ENCODE results near the gene HMOX1.
A peak's percentile ranks its signal among the peaks of the same experiment; 100 is the strongest.

The HMOX1 gene

GRCh38 chr22:35380537-35381423, at the start of gene HMOX1:
Gene HMOX1, plus strand, starts transcription at chr22:35381096. Its CDS starts 78 bp downstream, at chr22:35381174.
- DNase-seq (ENCODE audit: low read depth): peak; percentile 29

- no peak for DNase-seq (ENCODE audit: low read depth)
These were observed 48.6 kb upstream of the HMOX1 start for GRCh38 chr22:35332278-35332677.

DNA sequence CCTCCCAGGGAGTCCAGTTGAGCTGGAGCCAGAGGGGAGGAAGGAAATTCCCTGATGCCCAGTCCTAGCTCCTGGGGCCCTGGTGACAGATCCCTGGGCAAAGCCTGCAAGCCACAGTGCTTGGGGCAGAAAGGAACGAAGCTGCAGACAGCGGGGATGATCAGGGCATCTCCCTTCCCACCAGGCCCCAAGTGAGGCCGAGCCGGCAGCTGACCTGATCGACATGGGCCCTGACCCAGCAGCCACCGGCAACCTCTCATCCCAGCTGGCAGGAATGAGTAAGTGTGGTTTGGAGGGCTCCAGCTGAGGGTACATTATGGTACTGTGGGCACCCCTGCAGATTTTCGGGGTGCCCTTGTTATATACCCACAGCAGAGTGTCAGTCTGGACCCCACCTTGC, 47.7 kb upstream of the HMOX1 start:
- DNase-seq (ENCODE audit: low read depth): no peak

DNA sequence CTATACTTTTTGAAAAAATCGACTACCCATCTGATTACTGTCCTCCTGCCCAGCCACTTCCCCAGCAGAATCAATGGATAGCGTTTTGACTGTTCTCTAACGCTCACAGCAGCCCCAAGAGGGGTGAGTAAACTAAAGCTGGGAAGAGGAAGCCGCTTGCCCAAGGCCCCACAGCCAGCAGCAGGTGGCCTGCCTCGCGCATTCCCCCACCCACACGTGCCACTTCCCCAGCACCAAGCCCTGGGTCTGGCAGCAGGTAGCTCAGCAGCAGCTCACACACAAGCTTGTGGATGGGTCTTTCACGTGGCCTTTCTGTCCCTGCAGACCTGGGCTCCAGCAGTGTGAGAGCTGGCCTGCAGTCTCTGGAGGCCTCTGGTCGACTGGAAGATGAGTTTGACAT, 46.9 kb upstream of the HMOX1 start:
- no peak for DNase-seq (ENCODE audit: low read depth)

GRCh38 chr22:35335468-35335867, 45.4 kb upstream of the HMOX1 start:
- DNase-seq (ENCODE audit: low read depth): no peak

GRCh38 chr22:35335936-35336781, 44.7 kb upstream of the HMOX1 start:
- no peak for DNase-seq (ENCODE audit: low read depth)

- DNase-seq (ENCODE audit: low read depth): no peak
These were observed 43.0 kb upstream of the HMOX1 start for GRCh38 chr22:35337932-35338331.

DNA sequence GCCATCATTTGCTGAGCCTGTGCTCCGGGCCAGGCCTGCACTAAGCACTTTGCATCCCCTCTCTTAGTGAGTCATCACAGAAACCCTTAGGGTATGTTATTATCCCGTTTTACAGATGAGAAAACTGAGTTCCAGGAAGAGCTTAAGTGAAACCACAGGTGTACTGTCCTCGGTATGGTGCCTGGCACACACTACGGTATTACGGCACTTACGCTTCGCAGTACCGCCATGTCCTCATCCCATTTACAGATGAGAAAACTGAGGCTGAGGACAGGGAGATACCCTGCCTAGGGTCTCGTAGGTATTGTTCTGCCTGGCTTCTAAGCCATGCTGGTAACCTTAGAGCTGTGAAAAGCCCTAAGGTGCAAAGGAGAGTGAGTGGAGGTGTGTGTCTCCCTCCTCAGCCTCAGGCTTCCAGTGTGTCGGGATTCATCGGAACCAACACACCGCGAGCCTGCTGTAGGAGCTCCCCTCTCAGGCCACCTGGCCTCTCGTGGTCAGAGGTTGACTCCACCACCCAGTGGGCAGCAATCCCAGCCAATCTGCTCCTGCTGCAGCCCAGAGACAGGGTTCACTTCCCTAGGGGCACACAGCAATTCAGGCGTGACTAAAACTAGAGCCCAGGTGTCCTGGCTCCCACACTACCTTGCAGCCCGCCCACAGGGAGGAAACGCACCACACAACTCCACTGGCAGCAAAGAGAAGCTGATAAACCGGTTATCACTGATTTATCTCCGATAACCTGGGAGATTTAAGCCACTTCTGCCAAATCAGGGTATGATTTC, 39.6 kb upstream of the HMOX1 start:
- no peak for DNase-seq (ENCODE audit: low read depth)

GRCh38 chr22:35342390-35342789, 38.5 kb upstream of the HMOX1 start:
- DNase-seq (ENCODE audit: low read depth): no peak

DNA sequence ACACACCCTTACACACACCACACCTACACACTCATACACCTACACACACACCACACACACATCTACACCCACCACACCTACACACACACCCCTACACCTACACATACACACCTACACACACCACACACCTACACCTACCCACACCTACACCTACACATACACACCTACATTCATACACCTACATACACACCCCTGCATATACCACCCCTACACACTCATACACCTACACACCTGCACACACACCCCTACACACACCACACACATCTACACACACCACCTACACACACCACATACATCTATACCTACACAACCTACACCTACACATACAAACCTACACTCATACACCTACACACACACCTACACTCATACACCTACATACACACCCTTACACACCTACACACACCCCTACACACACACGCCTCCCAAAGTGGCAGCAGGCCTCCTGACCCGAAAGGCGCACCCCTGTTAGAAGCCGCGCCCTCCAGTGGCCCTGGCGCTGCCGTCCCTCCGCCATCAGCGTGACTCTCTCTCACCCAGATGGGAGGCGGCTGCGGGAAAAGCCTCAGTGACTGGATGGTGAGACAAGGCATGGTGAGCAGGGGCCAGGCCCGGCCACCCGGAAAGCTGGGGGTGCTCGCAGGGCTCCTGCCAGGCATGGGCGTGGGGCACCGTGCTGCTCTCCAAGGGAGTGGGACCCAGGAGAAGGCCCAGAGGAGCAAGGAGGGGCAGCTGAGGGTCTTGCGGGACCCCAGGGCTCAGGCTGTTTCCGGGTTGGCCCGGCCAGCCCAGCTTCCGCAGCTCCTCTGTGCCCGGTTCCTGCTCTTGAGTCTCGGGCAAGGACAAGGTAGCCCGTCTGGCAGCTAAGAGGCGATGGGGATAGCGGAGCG, 37.0 kb upstream of the HMOX1 start:
- no peak for DNase-seq (ENCODE audit: low read depth)

GRCh38 chr22:35344956-35345690, 35.8 kb upstream of the HMOX1 start:
- no peak for DNase-seq (ENCODE audit: low read depth)

GRCh38 chr22:35345808-35346505, 34.9 kb upstream of the HMOX1 start:
- no peak for DNase-seq (ENCODE audit: low read depth)

DNA sequence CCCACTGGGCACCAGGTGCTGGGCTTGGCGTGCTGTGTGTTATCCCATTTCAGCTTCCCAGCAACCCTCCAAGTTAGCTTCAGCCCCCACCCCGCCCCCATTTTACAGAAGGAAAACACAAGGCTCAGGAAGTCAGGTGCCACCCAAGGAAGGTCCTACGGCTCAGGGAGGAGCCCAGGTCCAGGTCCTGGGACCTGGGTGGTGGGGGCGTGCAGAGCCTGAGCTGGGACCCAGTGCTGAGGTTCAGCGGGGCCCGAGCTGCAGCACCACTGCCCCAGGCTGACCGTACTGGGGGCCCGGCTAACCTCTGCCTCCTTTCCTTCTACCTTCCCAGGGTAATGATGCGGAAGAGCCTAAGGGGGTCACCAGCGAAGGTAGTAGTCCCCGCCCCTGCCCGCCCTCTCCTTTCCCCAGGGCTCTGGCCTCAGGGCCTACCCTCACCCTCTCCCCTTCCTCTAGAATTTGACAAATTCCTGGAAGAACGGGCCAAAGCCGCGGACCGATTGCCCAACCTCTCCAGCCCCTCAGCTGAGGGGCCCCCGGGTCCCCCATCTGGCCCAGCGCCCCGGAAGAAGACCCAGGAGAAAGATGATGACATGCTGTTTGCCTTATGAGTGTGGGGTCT, 34.2 kb upstream of the HMOX1 start:
- DNase-seq (ENCODE audit: low read depth): no peak

- DNase-seq (ENCODE audit: low read depth): no peak
These were observed 33.4 kb upstream of the HMOX1 start for GRCh38 chr22:35347462-35347861.

GRCh38 chr22:35348026-35348590, 32.8 kb upstream of the HMOX1 start:
- no peak for DNase-seq (ENCODE audit: low read depth)

GRCh38 chr22:35348703-35349102, 32.2 kb upstream of the HMOX1 start:
- DNase-seq (ENCODE audit: low read depth): no peak

DNA sequence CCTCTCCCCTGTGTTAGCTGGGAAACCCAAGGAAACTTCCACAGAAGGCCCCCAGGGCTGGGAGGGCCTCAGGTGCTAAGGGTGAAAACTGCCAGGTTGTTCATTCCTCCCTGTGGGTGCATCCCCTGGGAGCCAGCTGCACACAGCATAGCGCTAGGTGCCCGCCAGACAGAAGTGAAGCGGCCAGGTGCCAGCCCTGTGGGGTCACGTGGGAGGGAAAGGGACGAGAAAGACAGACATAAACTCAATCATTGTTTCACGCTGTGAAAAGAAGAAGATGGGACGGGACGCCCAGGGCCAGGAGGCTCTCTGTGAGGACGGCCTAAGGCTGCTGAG, 31.6 kb upstream of the HMOX1 start:
- no peak for DNase-seq (ENCODE audit: low read depth)

- no peak for DNase-seq (ENCODE audit: low read depth)
These were observed 31.0 kb upstream of the HMOX1 start for GRCh38 chr22:35349704-35350538.

Measured in activated T-helper 1 cell treated with Interleukin-2 at 50 U/mL for 16 hours (primary cell).